HepG2 (cell line): Measurements from ENCODE around the gene C2orf81. TPM values are rescaled to one million over a fixed set of nuclear protein-coding genes. Genes with fewer than 3 reads are reported as not detected.

Source experiments
- AHDC1 ChIP-seq: sonication (generic); formaldehyde crosslinking; IDR thresholded peaks from 2 replicates; pipeline ENCODE4 v1.5.1; 2020; ENCODE audit warnings: mild to moderate bottlenecking, missing genetic modification reagents, borderline replicate concordance
- ATF4 ChIP-seq, 2 experiments: fragments of 450-650 bp in 1 of 2; sonication (generic) in 1 of 2; formaldehyde crosslinking; IDR thresholded peaks; 2 replicates each; pipeline versions ENCODE4 v1.5.0 to v1.8.0; 2020 to 2022; ENCODE audit warnings: mild to moderate bottlenecking in 1 of 2, missing genetic modification reagents in 1 of 2
- NR2C2 ChIP-seq: sonication (generic); formaldehyde crosslinking; IDR thresholded peaks from 2 replicates; pipeline ENCODE4 v1.4.0; 2020; ENCODE audit warnings: missing genetic modification reagents, mild to moderate bottlenecking, moderate library complexity, borderline replicate concordance
- NR2F6 ChIP-seq, 2 experiments: IDR thresholded peaks; 2 replicates each; pipeline ENCODE4 v1.6.1; 2016; ENCODE audit warnings: antibody characterized with exemption in 1 of 2, mild to moderate bottlenecking in 1 of 2
- PAX8 ChIP-seq: sonication (generic); formaldehyde crosslinking; IDR thresholded peaks from 2 replicates; pipeline ENCODE4 v1.8.0; 2022; ENCODE audit warnings: mild to moderate bottlenecking, missing genetic modification reagents, borderline replicate concordance
- SMARCC2 ChIP-seq: fragments of 450-650 bp; IDR thresholded peaks from 2 replicates; pipeline ENCODE4 v1.6.1; 2017; ENCODE audit warnings: antibody characterized with exemption, mild to moderate bottlenecking
- SOX6 ChIP-seq, 2 experiments: fragments of 450-650 bp in 1 of 2; sonication (generic) in 1 of 2; formaldehyde crosslinking in 1 of 2; IDR thresholded peaks; 2 replicates each; pipeline versions ENCODE4 v1.4.0 to v1.6.1; 2017 to 2020; ENCODE audit warnings: antibody characterized with exemption in 1 of 2, mild to moderate bottlenecking in 1 of 2, missing genetic modification reagents in 1 of 2
- TFAP4 ChIP-seq: sonication (generic); IDR thresholded peaks from 2 replicates; pipeline ENCODE4 v1.6.1; 2016; ENCODE audit warnings: low read depth, borderline replicate concordance
- THAP11 ChIP-seq: IDR thresholded peaks from 2 replicates; pipeline ENCODE4 v1.6.1; 2016; ENCODE audit warnings: missing biosample characterization, missing genetic modification reagents
- ZBTB21 ChIP-seq: sonication (generic); formaldehyde crosslinking; IDR thresholded peaks from 2 replicates; pipeline ENCODE4 v1.4.0; 2020; ENCODE audit warnings: missing genetic modification reagents
- ZC3H13 ChIP-seq: sonication (generic); formaldehyde crosslinking; IDR thresholded peaks from 2 replicates; pipeline ENCODE4 v1.8.1; 2023; ENCODE audit warnings: mild to moderate bottlenecking, missing genetic modification reagents, moderate library complexity
- ZNF143 ChIP-seq: sonication (generic); formaldehyde crosslinking; IDR thresholded peaks from 2 replicates; pipeline ENCODE4 v1.4.0; 2020; ENCODE audit warnings: missing genetic modification reagents
- ZNF253 ChIP-seq: sonication (generic); formaldehyde crosslinking; IDR thresholded peaks from 2 replicates; pipeline ENCODE4 v1.8.0; 2022; ENCODE audit warnings: mild to moderate bottlenecking, missing genetic modification reagents, borderline replicate concordance
- ZNF460 ChIP-seq: sonication (generic); formaldehyde crosslinking; IDR thresholded peaks from 2 replicates; pipeline ENCODE4 v1.5.1; 2020; ENCODE audit warnings: missing genetic modification reagents, mild to moderate bottlenecking, borderline replicate concordance
- ZNF597 ChIP-seq: sonication (generic); formaldehyde crosslinking; IDR thresholded peaks from 2 replicates; pipeline ENCODE4 v1.5.0; 2020; ENCODE audit warnings: missing genetic modification reagents
- ZXDC ChIP-seq: sonication (generic); formaldehyde crosslinking; IDR thresholded peaks from 2 replicates; pipeline ENCODE4 v1.5.0; 2020; ENCODE audit warnings: mild to moderate bottlenecking, missing genetic modification reagents
- polyA plus RNA-seq, 8 experiments: library from polyadenylated mRNA; depleted of rRNA in 3 of 8; stranded (reverse) in 7 of 8; unstranded in 1 of 8; fragments of >200 nt; fragmentation: Illumina TruSeq in 4 of 8; extraction: Trizol in 4 of 8; gene quantifications; 2 replicates each; pipeline versions ENCODE4 v1.2.1 to v1.2.3, GENCODE V29; 2011 to 2016; ENCODE audit warnings: low read depth in 4 of 8, missing spikeins in 1 of 8, mixed read lengths in 1 of 8; ENCODE audit not compliant: insufficient read depth in 1 of 8
- total RNA-seq, 5 experiments: library from RNA; depleted of rRNA; stranded (reverse); fragments of >200 nt; fragmentation: Illumina TruSeq; extraction: Trizol; gene quantifications; 2 replicates each; pipeline ENCODE4 v1.2.3, GENCODE V29; 2016; ENCODE audit warnings: low read depth in 1 of 5

Gene C2orf81
- total and polyA plus RNA-seq, 2 of the 13 experiments (the other 11 are each of a cell fraction or from before 2014, with no cell fraction given), result 0.15 to 0.17 TPM

GRCh38 chr2:74391580-74392448, 29.6 kb downstream of the C2orf81 start (continued):
- TF ChIP-seq AHDC1 (CRISPR knock-in tag), result no peak
- TF ChIP-seq NR2C2 (CRISPR knock-in tag), result peak; percentile 48; the same call in 1 of the 2 replicates
- peak in 1 of 2 experiments; percentile 54; a peak in 2 of 4 replicates for TF ChIP-seq ATF4 (CRISPR knock-in tag; IDR thresholded peaks at IDR 0.05)
- peak; percentile 89 for TF ChIP-seq THAP11 (CRISPR knock-in tag)
- no peak for TF ChIP-seq NR2F6 (IDR thresholded peaks at IDR 0.05)
- TF ChIP-seq NR2F6 (CRISPR knock-in tag; IDR thresholded peaks at IDR 0.05), result peak; percentile 41; the same call in 1 of the 2 replicates
- 0 out of 2 replicates have a peak, but pooled peaks have one; percentile 57 for TF ChIP-seq ZNF253 (CRISPR knock-in tag)
- no peak for TF ChIP-seq SOX6 (IDR thresholded peaks at IDR 0.05)
- TF ChIP-seq SOX6 (CRISPR knock-in tag; IDR thresholded peaks at IDR 0.05), result peak; percentile 28; the same call in 1 of the 2 replicates
- no peak for TF ChIP-seq ZXDC (CRISPR knock-in tag)
- TF ChIP-seq ZBTB21 (CRISPR knock-in tag), result no peak; the same call in 1 of the 2 replicates
- TF ChIP-seq PAX8 (CRISPR knock-in tag), result no peak
- TF ChIP-seq ZNF143 (CRISPR knock-in tag), result 0 out of 2 replicates have a peak, but pooled peaks have one; percentile 48
- TF ChIP-seq ZNF597 (CRISPR knock-in tag), result no peak
- TF ChIP-seq TFAP4, result peak; percentile 45; the same call in 1 of the 2 replicates
- TF ChIP-seq SMARCC2, result no peak
- TF ChIP-seq ZC3H13 (CRISPR knock-in tag), result no peak
- no peak; the same call in 1 of the 2 replicates for TF ChIP-seq ZNF460 (CRISPR knock-in tag)
